Peyer's patch (tissue), 4 donors: Measurements from ENCODE around the gene CD3E.

Source experiments
- POLR2A ChIP-seq, 2 donors: fragments of 450-650 bp; IDR thresholded peaks; one replicate each; pipeline ENCODE4 v1.5.1; 2017; ENCODE audit warnings: antibody characterized with exemption in 2 of 2, mild to moderate bottlenecking in 2 of 2, moderate library complexity in 2 of 2
- TF ChIP-seq, protein P1 (sequence below), 6 experiments: fragments of 450-650 bp in 4 of 6; fragments of 200-600 bp in 2 of 6; sonication (generic) in 1 of 6; IDR thresholded peaks; one replicate each; pipeline ENCODE4 v1.5.1; 2017 to 2019; ENCODE audit warnings: antibody characterized with exemption in 6 of 6, mild to moderate bottlenecking in 3 of 6, moderate library complexity in 1 of 6

DNA sequence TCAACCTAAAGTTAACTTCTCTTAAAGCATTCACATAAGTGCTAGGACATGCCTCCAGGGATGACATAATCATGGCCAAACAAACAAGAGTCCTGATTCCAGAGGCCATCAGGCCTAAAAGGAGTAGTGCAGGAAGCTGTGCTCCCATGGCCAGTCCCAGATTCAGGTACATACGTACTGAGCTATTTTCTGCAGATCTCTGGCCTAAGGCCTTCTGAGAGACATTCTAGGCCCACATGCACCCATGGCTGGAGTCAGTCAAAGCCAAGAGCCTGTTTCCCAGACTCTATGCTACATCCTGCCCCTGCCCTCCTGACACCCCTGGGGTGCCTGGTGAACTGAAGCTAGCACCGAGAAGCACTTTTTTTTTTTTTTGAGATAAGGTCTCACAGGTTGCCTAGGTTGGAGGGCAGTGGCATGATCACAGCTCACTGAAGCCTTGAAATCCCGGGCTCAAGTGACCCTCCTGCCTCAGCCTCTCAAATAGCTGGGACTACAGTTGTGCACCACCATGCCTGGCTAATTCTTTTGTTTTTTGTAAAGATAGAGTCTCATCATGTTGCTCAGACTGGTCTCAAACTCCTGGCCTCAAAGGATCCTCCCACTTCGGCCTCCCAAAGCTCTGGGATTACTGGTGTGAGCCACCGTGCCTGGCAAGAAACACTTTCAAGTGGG is 37.4 kb downstream of the CD3E start:
- no peak for TF ChIP-seq POLR2A (IDR thresholded peaks at IDR 0.05)
- TF ChIP-seq, protein P1, sequence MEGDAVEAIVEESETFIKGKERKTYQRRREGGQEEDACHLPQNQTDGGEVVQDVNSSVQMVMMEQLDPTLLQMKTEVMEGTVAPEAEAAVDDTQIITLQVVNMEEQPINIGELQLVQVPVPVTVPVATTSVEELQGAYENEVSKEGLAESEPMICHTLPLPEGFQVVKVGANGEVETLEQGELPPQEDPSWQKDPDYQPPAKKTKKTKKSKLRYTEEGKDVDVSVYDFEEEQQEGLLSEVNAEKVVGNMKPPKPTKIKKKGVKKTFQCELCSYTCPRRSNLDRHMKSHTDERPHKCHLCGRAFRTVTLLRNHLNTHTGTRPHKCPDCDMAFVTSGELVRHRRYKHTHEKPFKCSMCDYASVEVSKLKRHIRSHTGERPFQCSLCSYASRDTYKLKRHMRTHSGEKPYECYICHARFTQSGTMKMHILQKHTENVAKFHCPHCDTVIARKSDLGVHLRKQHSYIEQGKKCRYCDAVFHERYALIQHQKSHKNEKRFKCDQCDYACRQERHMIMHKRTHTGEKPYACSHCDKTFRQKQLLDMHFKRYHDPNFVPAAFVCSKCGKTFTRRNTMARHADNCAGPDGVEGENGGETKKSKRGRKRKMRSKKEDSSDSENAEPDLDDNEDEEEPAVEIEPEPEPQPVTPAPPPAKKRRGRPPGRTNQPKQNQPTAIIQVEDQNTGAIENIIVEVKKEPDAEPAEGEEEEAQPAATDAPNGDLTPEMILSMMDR (IDR thresholded peaks at IDR 0.05): no peak
